ENCODE data around the gene ATOX1. TPM values are rescaled to one million over a fixed set of nuclear protein-coding genes. Genes with fewer than 3 reads are reported as not detected.
A peak's percentile ranks its signal among the peaks of the same experiment; 100 is the strongest.

Gene ATOX1
- total RNA-seq, 1 donor from 2014 or later, result 91.6 TPM

DNA sequence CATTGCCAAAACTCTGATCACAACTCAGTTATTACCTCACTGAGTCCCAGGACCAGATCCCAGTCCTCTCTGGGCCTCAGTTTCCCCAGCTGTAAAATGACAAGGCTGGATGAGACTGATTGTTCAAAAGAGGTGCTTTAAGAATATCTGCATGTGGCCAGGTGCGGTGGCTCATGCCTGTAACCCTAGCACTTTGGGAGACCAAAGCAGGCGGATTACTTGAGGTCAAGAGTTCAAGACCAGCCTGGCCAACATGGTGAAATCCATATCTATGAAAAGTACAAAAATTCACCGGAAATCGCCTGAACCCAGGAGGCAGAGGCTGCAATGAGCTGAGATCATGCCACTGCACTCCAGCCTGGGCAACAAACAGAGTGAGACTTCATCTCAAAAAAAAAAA, 8.3 kb downstream of the ATOX1 start:
- TF ChIP-seq CTCF (IDR thresholded peaks at IDR 0.05; ENCODE audit: insufficient read depth, low read length, poor library complexity, severe bottlenecking), result no peak
- DNase-seq (ENCODE audit: low read depth), result no peak
- no peaks in the 10 kb centered on the region for H3K36me3 ChIP-seq (ENCODE audit: control insufficient read depth, insufficient read depth, low read length)
- no peaks in the 10 kb centered on the region for H3K27me3 ChIP-seq (ENCODE audit: control insufficient read depth, insufficient read depth, low read length)
- no peak overlapping the region for H3K4me3 ChIP-seq (ENCODE audit: low read depth, low read length)

- no peak overlapping the region for H3K4me3 ChIP-seq (ENCODE audit: low read depth, low read length)
- H3K36me3 ChIP-seq (ENCODE audit: control insufficient read depth, insufficient read depth, low read length), result no peaks in the 10 kb centered on the region
- no peak for TF ChIP-seq CTCF (IDR thresholded peaks at IDR 0.05; ENCODE audit: insufficient read depth, low read length, poor library complexity, severe bottlenecking)
- DNase-seq (ENCODE audit: low read depth), result peak; percentile 89
- no peaks in the 10 kb centered on the region for H3K27me3 ChIP-seq (ENCODE audit: control insufficient read depth, insufficient read depth, low read length)
These were observed 13.2 kb downstream of the ATOX1 start for GRCh38 chr5:151745071-151745705.

DNA sequence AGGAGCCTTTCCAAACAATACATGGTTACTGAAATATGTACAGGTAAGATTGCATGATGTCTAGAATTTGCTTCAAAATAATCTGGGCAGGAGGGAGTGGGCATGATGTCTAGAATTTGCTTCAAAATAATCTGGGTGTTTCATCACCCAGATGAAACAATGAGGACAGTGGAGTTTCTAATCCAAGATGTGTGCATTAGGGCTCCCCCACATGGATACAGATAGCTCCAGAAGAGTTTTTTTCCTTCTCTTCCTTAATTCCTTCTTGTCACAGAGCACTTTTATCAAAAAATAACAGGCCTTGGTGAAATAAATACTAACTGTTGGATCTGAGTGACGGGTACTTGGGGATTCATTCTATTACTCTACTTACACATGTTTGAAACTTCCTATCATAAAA, 14.9 kb downstream of the ATOX1 start:
- Histone ChIP-seq H3K4me3 (ENCODE audit: low read depth, low read length) (no peak overlapping the region), H3K36me3 (ENCODE audit: control insufficient read depth, insufficient read depth, low read length) (no peaks in the 10 kb centered on the region), H3K27me3 (ENCODE audit: control insufficient read depth, insufficient read depth, low read length) (no peaks in the 10 kb centered on the region)
- no peak for DNase-seq (ENCODE audit: low read depth)
- TF ChIP-seq CTCF (IDR thresholded peaks at IDR 0.05; ENCODE audit: insufficient read depth, low read length, poor library complexity, severe bottlenecking), result no peak

DNA sequence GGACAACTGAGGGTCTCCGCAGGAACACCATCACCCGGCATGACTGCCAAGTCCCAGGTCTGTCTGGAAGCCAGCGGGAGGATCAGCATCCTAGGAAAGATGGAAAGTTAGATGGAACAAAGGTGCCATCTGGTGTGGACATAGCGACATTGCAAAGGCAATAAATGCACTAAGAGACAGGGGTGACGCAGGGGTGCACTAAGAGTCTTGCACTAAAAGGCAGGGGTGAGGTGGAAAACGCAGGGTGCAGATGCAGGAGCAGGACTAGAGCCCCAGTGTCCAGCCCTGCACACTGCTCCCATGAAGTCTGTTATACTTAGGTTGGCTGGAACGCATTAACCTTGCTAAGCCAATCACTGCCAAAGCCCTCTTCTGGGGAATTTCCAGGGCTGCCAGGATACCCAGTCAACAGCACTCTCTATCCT, 15.5 kb downstream of the ATOX1 start:
- H3K27me3 ChIP-seq (ENCODE audit: control insufficient read depth, insufficient read depth, low read length), result no peaks in the 10 kb centered on the region
- H3K36me3 ChIP-seq (ENCODE audit: control insufficient read depth, insufficient read depth, low read length), result no peaks in the 10 kb centered on the region
- DNase-seq (ENCODE audit: low read depth), result no peak
- TF ChIP-seq CTCF (IDR thresholded peaks at IDR 0.05; ENCODE audit: insufficient read depth, low read length, poor library complexity, severe bottlenecking), result peak; percentile 59
- no peak overlapping the region for H3K4me3 ChIP-seq (ENCODE audit: low read depth, low read length)

- Histone ChIP-seq H3K36me3 (ENCODE audit: control insufficient read depth, insufficient read depth, low read length) (no peaks in the 10 kb centered on the region), H3K4me3 (ENCODE audit: low read depth, low read length) (no peak overlapping the region), H3K27me3 (ENCODE audit: control insufficient read depth, insufficient read depth, low read length) (no peaks in the 10 kb centered on the region)
- peak; percentile 57 for DNase-seq (ENCODE audit: low read depth)
- TF ChIP-seq CTCF (IDR thresholded peaks at IDR 0.05; ENCODE audit: insufficient read depth, low read length, poor library complexity, severe bottlenecking), result no peak
These were observed 16.6 kb downstream of the ATOX1 start for GRCh38 chr5:151741678-151742423.
